HCT116 (cell line): ENCODE results near the gene ERC2. TPM values are rescaled to one million over a fixed set of nuclear protein-coding genes. Genes with fewer than 3 reads are reported as not detected.

Experiments
- ATAC-seq: fragments of 200-7000 bp; cut with Tn5 transposase; 2 replicates; pipeline ENCODE4 v1.9.1; 2020; ENCODE audit warnings: mild to moderate bottlenecking, moderate library complexity
- BruUV-seq: library from RNA; stranded (reverse); fragments of 400-500 nt; replicated peaks from 2 replicates; lab custom pipeline; 2021; lab: Mats Ljungman, UMichigan
- CTCF ChIA-PET: fragments of 300-600 bp; sonication (Branson Sonifier 250); formaldehyde crosslinking; loops from one replicate; lab custom pipeline; 2021; ENCODE audit warnings: antibody characterized with exemption; lab: Charles Lee
- POLR2A ChIA-PET: fragments of 300-600, 350-600 bp; sonication (Branson Sonifier 250); formaldehyde crosslinking; loops from one replicate; lab custom pipeline; 2021; ENCODE audit warnings: antibody characterized with exemption; lab: Charles Lee
- RAD21 ChIA-PET, 2 experiments: fragments of 300-600 bp; sonication (Branson Sonifier 250); formaldehyde crosslinking; loops; one replicate each; lab custom pipeline; 2023; ENCODE audit warnings: low total read pairs in 2 of 2; ENCODE audit not compliant: uncharacterized antibody in 2 of 2, unreplicated experiment in 2 of 2, low non-redundant PET in 1 of 2; lab: Charles Lee
- DNase-seq: peaks from one replicate; pipeline ENCODE4 v3.0.0-alpha.2; 2010; ENCODE audit warnings: low read depth, low spot score
- H2AFZ ChIP-seq: fragments of 200-600 bp; shearing (Covaris generic), sonication (generic); 2 replicates; pipeline ENCODE4 v1.6.1; 2017; ENCODE audit warnings: low read depth, mixed run types, mixed read lengths, antibody characterized with exemption, low read length; ENCODE audit not compliant: poor library complexity, severe bottlenecking
- H3K27ac ChIP-seq: 2 replicates; pipeline ENCODE4 v1.5.1; 2012; ENCODE audit warnings: low read depth, low read length
- H3K27me3 ChIP-seq: fragments of 200-600 bp; sonication (generic); 2 replicates; pipeline ENCODE4 v1.6.1; 2016; ENCODE audit warnings: mixed run types, low read length, mixed read lengths; ENCODE audit not compliant: insufficient read depth
- H3K36me3 ChIP-seq, 2 experiments: fragments of 200-500 bp in 1 of 2; fragments of 200-600 bp in 1 of 2; sonication (Bioruptor generic) in 1 of 2; sonication (generic) in 1 of 2; 2 replicates each; pipeline versions ENCODE4 v1.5.1 to v1.6.1; 2014 to 2016; ENCODE audit warnings: low read length in 2 of 2, inconsistent platforms in 1 of 2, mixed read lengths in 1 of 2, mixed run types in 1 of 2; ENCODE audit not compliant: insufficient read depth in 2 of 2, control insufficient read depth in 1 of 2
- H3K4me1 ChIP-seq, 2 experiments: fragments of 200-600 bp in 1 of 2; sonication (generic) in 1 of 2; 2 replicates each; pipeline versions ENCODE4 v1.5.1 to v1.6.1; 2012 to 2017; ENCODE audit warnings: low read length in 2 of 2, inconsistent platforms in 1 of 2, mild to moderate bottlenecking in 1 of 2, mixed read lengths in 1 of 2, mixed run types in 1 of 2, moderate library complexity in 1 of 2; ENCODE audit not compliant: insufficient read depth in 2 of 2, control insufficient read depth in 1 of 2
- H3K4me2 ChIP-seq: fragments of 200-600 bp; sonication (generic); 2 replicates; pipeline ENCODE4 v1.6.1; 2017; ENCODE audit warnings: mixed run types, low read length, mixed read lengths
- H3K4me3 ChIP-seq, 2 experiments: fragments of 200-600 bp in 1 of 2; sonication (generic) in 1 of 2; replicated peaks in 1 of 2; 2 replicates each; pipeline ENCODE4 v1.5.1; 2011 to 2016; ENCODE audit warnings: low read length in 2 of 2, control low read depth in 1 of 2, low read depth in 1 of 2, mild to moderate bottlenecking in 1 of 2, mixed read lengths in 1 of 2, mixed run types in 1 of 2
- H3K79me2 ChIP-seq: fragments of 200-600 bp; sonication (generic); 2 replicates; pipeline ENCODE4 v1.6.1; 2017; ENCODE audit warnings: mild to moderate bottlenecking, mixed run types, low read length, moderate library complexity, mixed read lengths; ENCODE audit not compliant: insufficient read depth
- H3K9ac ChIP-seq: fragments of 200-600 bp; sonication (generic); 2 replicates; pipeline ENCODE4 v1.6.1; 2016; ENCODE audit warnings: low read length, mixed read lengths
- H3K9me2 ChIP-seq: fragments of 200-600 bp; sonication (generic), shearing (Covaris generic); 2 replicates; pipeline ENCODE4 v1.6.1; 2017; ENCODE audit warnings: mixed run types, mild to moderate bottlenecking, moderate library complexity; ENCODE audit not compliant: insufficient read depth
- H3K9me3 ChIP-seq, 2 experiments: fragments of 200-500 bp in 1 of 2; fragments of 200-600 bp in 1 of 2; sonication (Bioruptor generic) in 1 of 2; sonication (generic) in 1 of 2; 2 replicates each; pipeline ENCODE4 v1.6.1; 2014 to 2017; ENCODE audit warnings: low read length in 2 of 2, mixed read lengths in 2 of 2, inconsistent platforms in 1 of 2, low read depth in 1 of 2, mild to moderate bottlenecking in 1 of 2, mixed run types in 1 of 2, moderate library complexity in 1 of 2; ENCODE audit not compliant: control insufficient read depth in 1 of 2, insufficient read depth in 1 of 2
- H4K20me1 ChIP-seq: fragments of 200-600 bp; sonication (generic), shearing (Covaris generic); 2 replicates; pipeline ENCODE4 v1.6.1; 2017; ENCODE audit warnings: mixed run types, mild to moderate bottlenecking, moderate library complexity; ENCODE audit not compliant: insufficient read depth
- ATF3 ChIP-seq: IDR thresholded peaks from 2 replicates; pipeline ENCODE4 v1.6.1; 2012
- CBX3 ChIP-seq: IDR thresholded peaks from 2 replicates; pipeline ENCODE4 v1.6.1; 2012; ENCODE audit warnings: low read depth
- CEBPB ChIP-seq: IDR thresholded peaks from 2 replicates; pipeline ENCODE4 v1.6.1; 2012; ENCODE audit warnings: low read depth
- EZH2phosphoT487 ChIP-seq: fragments of 200-600 bp; IDR thresholded peaks from 2 replicates; pipeline ENCODE4 v1.6.1; 2018; ENCODE audit warnings: antibody characterized with exemption, borderline replicate concordance
- FOSL1 ChIP-seq: IDR thresholded peaks from 2 replicates; pipeline ENCODE4 v1.6.1; 2012; ENCODE audit warnings: low read depth
- YY1 ChIP-seq: IDR thresholded peaks from 2 replicates; pipeline ENCODE4 v1.6.1; 2011; ENCODE audit warnings: low read length, low read depth, moderate library complexity, mild to moderate bottlenecking; ENCODE audit not compliant: insufficient replicate concordance; ENCODE audit errors: extremely low read depth
- ZBTB33 ChIP-seq: IDR thresholded peaks from 2 replicates; pipeline ENCODE4 v1.6.1; 2011; ENCODE audit warnings: mild to moderate bottlenecking, low read length, moderate library complexity; ENCODE audit not compliant: insufficient replicate concordance; ENCODE audit errors: extremely low read depth
- ZFX ChIP-seq: fragments of 450-650 bp; IDR thresholded peaks from 2 replicates; pipeline ENCODE4 v1.6.1; 2017
- intact Hi-C: fragments of 100-400 bp; cut with micrococcal nuclease; formaldehyde crosslinking; loops from 2 replicates; pipeline ENCODE4 v1.10.0; 2022
- total RNA-seq: library from RNA; stranded (reverse); gene quantifications from one replicate; pipeline ENCODE4 v1.2.1, GENCODE V29; 2021; ENCODE audit not compliant: unreplicated experiment
- TF ChIP-seq, protein P1 (sequence below), 3 experiments: fragments of 200-600 bp in 1 of 3; sonication (generic) in 1 of 3; IDR thresholded peaks in 2 of 3; conservative IDR thresholded peaks in 1 of 3; 2 replicates each; pipeline ENCODE4 v1.5.1; 2012 to 2017; ENCODE audit warnings: low read depth in 2 of 3, low read length in 2 of 3, antibody characterized with exemption in 1 of 3, borderline replicate concordance in 1 of 3, control low read depth in 1 of 3, mild to moderate bottlenecking in 1 of 3, mixed read lengths in 1 of 3, mixed run types in 1 of 3, moderate library complexity in 1 of 3; ENCODE audit not compliant: insufficient read depth in 1 of 3

ERC2 gene
- total RNA-seq, 1 experiment from 2014 or later, result not detected

DNA sequence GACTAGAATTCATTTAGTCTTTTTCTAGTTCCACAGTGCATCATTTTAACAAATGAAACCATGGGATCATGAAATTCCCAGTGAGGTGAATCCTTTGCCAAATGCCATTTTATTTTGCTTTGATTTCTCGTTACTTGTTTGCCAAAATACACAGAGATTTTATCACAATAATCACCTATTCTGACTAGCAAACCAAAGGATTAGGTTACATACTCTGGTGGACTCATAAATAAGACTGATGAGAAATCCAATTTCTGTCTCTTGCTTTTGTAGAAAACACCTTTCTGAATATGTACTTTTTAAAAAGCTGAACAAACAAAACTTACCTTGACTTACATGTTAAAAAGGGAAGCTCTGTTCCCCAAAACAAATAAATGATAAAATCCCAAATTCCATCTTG, 12.2 kb downstream of the ERC2 start:
- H3K9ac ChIP-seq, result no peak overlapping the region
- H3K4me1 ChIP-seq, result no peaks in the 10 kb centered on the region
- H3K9me3 ChIP-seq, result no peaks in the 10 kb centered on the region
- ChIA-PET POLR2A (no interaction called here), CTCF (no interaction called here), RAD21 (no interaction called here)
- H3K36me3 ChIP-seq, result no peaks in the 10 kb centered on the region
- no peak for DNase-seq
- intact Hi-C loops, result no loop called here
- H4K20me1 ChIP-seq, result no peaks in the 10 kb centered on the region
- no peak for ATAC-seq
- no TSS peak for BruUV-seq
- no peak overlapping the region for H3K4me2 ChIP-seq
- no peak overlapping the region for H2AFZ ChIP-seq
- H3K79me2 ChIP-seq, result no peaks in the 10 kb centered on the region
- no peaks in the 10 kb centered on the region for H3K9me2 ChIP-seq
- no peak overlapping the region for H3K4me3 ChIP-seq
- peaks cover 51% of the 10 kb centered on the region for H3K27me3 ChIP-seq
- H3K27ac ChIP-seq, result no peak overlapping the region
- no peak for TF ChIP-seq CEBPB
- TF ChIP-seq ZFX, result no peak
- TF ChIP-seq ATF3, result no peak
- no peak for TF ChIP-seq YY1

- CTCF ChIA-PET, result no interaction called here
- intact Hi-C loops, result no loop called here
- Histone ChIP-seq H3K9me2 (no peaks in the 10 kb centered on the region), H3K9ac (no peak overlapping the region)
- BruUV-seq, result no TSS peak
- no peak for TF ChIP-seq ZBTB33
- no peak for TF ChIP-seq EZH2phosphoT487
- TF ChIP-seq FOSL1, result no peak
- TF ChIP-seq, protein P1, sequence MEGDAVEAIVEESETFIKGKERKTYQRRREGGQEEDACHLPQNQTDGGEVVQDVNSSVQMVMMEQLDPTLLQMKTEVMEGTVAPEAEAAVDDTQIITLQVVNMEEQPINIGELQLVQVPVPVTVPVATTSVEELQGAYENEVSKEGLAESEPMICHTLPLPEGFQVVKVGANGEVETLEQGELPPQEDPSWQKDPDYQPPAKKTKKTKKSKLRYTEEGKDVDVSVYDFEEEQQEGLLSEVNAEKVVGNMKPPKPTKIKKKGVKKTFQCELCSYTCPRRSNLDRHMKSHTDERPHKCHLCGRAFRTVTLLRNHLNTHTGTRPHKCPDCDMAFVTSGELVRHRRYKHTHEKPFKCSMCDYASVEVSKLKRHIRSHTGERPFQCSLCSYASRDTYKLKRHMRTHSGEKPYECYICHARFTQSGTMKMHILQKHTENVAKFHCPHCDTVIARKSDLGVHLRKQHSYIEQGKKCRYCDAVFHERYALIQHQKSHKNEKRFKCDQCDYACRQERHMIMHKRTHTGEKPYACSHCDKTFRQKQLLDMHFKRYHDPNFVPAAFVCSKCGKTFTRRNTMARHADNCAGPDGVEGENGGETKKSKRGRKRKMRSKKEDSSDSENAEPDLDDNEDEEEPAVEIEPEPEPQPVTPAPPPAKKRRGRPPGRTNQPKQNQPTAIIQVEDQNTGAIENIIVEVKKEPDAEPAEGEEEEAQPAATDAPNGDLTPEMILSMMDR (IDR thresholded peaks at IDR 0.05 in 2 of 3, conservative IDR thresholded peaks at IDR 0.05 in 1 of 3; ENCODE audit: borderline replicate concordance in 1 of 3, insufficient read depth in 1 of 3, low read depth in 2 of 3, low read length in 2 of 3), result no peak
- TF ChIP-seq CBX3, result no peak
- TF ChIP-seq, all 23 proteins: peak for 0
- Histone ChIP-seq H3K4me1 (no peaks in the 10 kb centered on the region), H3K4me3 (no peak overlapping the region), H3K4me2 (no peak overlapping the region), H3K27me3 (peaks cover 48% of the 10 kb centered on the region), H3K79me2 (no peaks in the 10 kb centered on the region), H4K20me1 (no peaks in the 10 kb centered on the region), H2AFZ (no peak overlapping the region), H3K36me3 (no peaks in the 10 kb centered on the region), H3K27ac (no peak overlapping the region), H3K9me3 (no peaks in the 10 kb centered on the region)
- no peak for DNase-seq
- ATAC-seq, result peak; percentile 50
- ChIA-PET POLR2A (no interaction called here), RAD21 (no interaction called here)
Measured at GRCh38 chr3:56453011-56453410, 15.3 kb downstream of the ERC2 start.
